ENCODE measurements around the gene HS3ST1. TPM values are rescaled to one million over a fixed set of nuclear protein-coding genes. Genes with fewer than 3 reads are reported as not detected.

Gene HS3ST1
- total and polyA plus RNA-seq, 2 experiments from 2014 or later: 0.09 to 0.40 TPM

GRCh38 chr4:11416071-11416766 is 12.5 kb downstream of the HS3ST1 start:
- peaks cover 5% of the 10 kb centered on the region for H3K4me1 ChIP-seq (ENCODE audit: low read depth)
- DNase-seq (ENCODE audit: low read depth in 1 of 2, low spot score in 1 of 2): no peak
- no peaks in the 10 kb centered on the region for H3K27me3 ChIP-seq
- H3K9me3 ChIP-seq (ENCODE audit: low read depth): no peaks in the 10 kb centered on the region
- no peak overlapping the region for H3K4me3 ChIP-seq
- H3K36me3 ChIP-seq: no peaks in the 10 kb centered on the region
- no peak for TF ChIP-seq CTCF (IDR thresholded peaks at IDR 0.05; ENCODE audit: low read depth, low read length)
- no peak overlapping the region for H3K27ac ChIP-seq

GRCh38 chr4:11415409-11416070 is 13.2 kb downstream of the HS3ST1 start:
- Histone ChIP-seq H3K36me3 (no peaks in the 10 kb centered on the region), H3K9me3 (ENCODE audit: low read depth) (no peaks in the 10 kb centered on the region), H3K27me3 (no peaks in the 10 kb centered on the region), H3K27ac (no peak overlapping the region), H3K4me3 (no peak overlapping the region), H3K4me1 (ENCODE audit: low read depth) (peaks cover 5% of the 10 kb centered on the region)
- DNase-seq (ENCODE audit: low read depth in 1 of 2, low spot score in 1 of 2): no peak
- no peak for TF ChIP-seq CTCF (IDR thresholded peaks at IDR 0.05; ENCODE audit: low read depth, low read length)

GRCh38 chr4:11412211-11412610 is 16.5 kb downstream of the HS3ST1 start:
- TF ChIP-seq CTCF (IDR thresholded peaks at IDR 0.05; ENCODE audit: low read depth, low read length): no peak
- H3K9me3 ChIP-seq (ENCODE audit: low read depth): no peaks in the 10 kb centered on the region
- H3K36me3 ChIP-seq: no peaks in the 10 kb centered on the region
- DNase-seq (ENCODE audit: low read depth in 1 of 2, low spot score in 1 of 2): no peak
- no peaks in the 10 kb centered on the region for H3K27me3 ChIP-seq
- peaks cover 5% of the 10 kb centered on the region for H3K4me1 ChIP-seq (ENCODE audit: low read depth)
- no peak overlapping the region for H3K27ac ChIP-seq
- H3K4me3 ChIP-seq: no peak overlapping the region

GRCh38 chr4:11409632-11410031 is 19.1 kb downstream of the HS3ST1 start:
- H3K27me3 ChIP-seq: no peaks in the 10 kb centered on the region
- no peak for TF ChIP-seq CTCF (IDR thresholded peaks at IDR 0.05; ENCODE audit: low read depth, low read length)
- H3K27ac ChIP-seq: no peak overlapping the region
- H3K4me1 ChIP-seq (ENCODE audit: low read depth): no peaks in the 10 kb centered on the region
- no peaks in the 10 kb centered on the region for H3K9me3 ChIP-seq (ENCODE audit: low read depth)
- no peak for DNase-seq (ENCODE audit: low read depth in 1 of 2, low spot score in 1 of 2)
- H3K4me3 ChIP-seq: no peak overlapping the region
- H3K36me3 ChIP-seq: no peaks in the 10 kb centered on the region

GRCh38 chr4:11408233-11408967 is 20.3 kb downstream of the HS3ST1 start:
- Histone ChIP-seq H3K27ac (no peak overlapping the region), H3K4me3 (no peak overlapping the region), H3K27me3 (no peaks in the 10 kb centered on the region), H3K36me3 (no peaks in the 10 kb centered on the region), H3K4me1 (ENCODE audit: low read depth) (no peaks in the 10 kb centered on the region), H3K9me3 (ENCODE audit: low read depth) (no peaks in the 10 kb centered on the region)
- no peak for TF ChIP-seq CTCF (IDR thresholded peaks at IDR 0.05; ENCODE audit: low read depth, low read length)
- no peak for DNase-seq (ENCODE audit: low read depth in 1 of 2, low spot score in 1 of 2)

All from cardiac muscle cell (in vitro differentiated cells and primary cell).